GM19025 (cell line): ENCODE data around the gene KLHL17.

Experiments
- ATAC-seq: cut with Tn5 transposase; IDR thresholded peaks from one replicate; pipeline ENCODE4 v1.9.1; 2021; ENCODE audit warnings: mild to moderate bottlenecking, low read depth, moderate library complexity; ENCODE audit not compliant: unreplicated experiment

KLHL17 gene

DNA sequence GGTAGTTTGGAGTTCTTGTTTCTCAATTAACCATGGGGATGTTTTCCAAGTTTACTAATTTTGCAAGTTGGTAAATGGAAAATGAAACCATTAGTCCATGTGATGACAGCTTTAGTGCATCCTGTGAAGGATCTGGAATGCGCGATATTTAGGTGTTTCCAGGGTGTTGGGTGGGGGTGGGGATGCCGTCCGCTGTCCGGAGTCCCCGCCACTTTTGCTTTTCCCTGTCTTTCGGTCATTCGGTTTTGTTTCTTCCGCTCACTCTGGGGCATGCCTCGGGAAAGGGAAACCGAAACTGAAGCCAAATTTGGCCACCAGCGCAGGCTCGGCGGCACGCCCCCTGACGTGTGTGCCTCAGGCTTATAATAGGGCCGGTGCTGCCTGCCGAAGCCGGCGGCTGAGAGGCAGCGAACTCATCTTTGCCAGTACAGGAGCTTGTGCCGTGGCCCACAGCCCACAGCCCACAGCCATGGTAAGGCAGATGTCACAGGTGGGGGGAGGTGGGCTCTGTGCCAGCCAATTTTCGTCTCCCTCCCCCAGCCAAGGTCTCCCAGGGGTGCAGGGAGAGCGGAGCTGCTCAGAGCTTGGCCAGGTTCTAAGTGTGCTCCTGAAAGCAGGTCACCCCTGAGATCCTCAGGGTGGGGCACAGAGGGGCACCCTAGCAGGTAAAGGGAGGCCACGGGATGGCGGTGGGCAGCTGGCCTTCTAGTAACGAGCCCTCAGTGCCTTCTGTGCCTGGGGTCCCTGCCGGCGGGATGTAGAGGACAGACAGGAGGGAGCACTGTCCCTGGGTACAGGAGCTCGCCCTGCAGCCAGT lies 52.9 kb downstream of the KLHL17 start, which contains the start of gene ISG15:
Gene ISG15, plus strand, starts transcription at position 393 of the 817 bp plus-strand sequence. Its CDS starts 77 bp downstream, at position 470.
- no peak for ATAC-seq

DNA sequence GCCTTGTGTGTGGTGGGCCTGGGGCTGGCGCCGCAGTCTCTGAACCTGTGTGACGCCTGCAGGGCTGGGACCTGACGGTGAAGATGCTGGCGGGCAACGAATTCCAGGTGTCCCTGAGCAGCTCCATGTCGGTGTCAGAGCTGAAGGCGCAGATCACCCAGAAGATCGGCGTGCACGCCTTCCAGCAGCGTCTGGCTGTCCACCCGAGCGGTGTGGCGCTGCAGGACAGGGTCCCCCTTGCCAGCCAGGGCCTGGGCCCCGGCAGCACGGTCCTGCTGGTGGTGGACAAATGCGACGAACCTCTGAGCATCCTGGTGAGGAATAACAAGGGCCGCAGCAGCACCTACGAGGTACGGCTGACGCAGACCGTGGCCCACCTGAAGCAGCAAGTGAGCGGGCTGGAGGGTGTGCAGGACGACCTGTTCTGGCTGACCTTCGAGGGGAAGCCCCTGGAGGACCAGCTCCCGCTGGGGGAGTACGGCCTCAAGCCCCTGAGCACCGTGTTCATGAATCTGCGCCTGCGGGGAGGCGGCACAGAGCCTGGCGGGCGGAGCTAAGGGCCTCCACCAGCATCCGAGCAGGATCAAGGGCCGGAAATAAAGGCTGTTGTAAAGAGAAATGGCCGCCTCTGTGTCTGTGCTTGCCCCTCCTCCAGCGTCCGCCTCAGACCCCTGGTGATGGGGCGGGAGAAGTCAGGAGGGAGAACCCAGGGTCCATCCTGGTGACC lies 53.7 kb downstream of the KLHL17 start:
- ATAC-seq, result no peak

DNA sequence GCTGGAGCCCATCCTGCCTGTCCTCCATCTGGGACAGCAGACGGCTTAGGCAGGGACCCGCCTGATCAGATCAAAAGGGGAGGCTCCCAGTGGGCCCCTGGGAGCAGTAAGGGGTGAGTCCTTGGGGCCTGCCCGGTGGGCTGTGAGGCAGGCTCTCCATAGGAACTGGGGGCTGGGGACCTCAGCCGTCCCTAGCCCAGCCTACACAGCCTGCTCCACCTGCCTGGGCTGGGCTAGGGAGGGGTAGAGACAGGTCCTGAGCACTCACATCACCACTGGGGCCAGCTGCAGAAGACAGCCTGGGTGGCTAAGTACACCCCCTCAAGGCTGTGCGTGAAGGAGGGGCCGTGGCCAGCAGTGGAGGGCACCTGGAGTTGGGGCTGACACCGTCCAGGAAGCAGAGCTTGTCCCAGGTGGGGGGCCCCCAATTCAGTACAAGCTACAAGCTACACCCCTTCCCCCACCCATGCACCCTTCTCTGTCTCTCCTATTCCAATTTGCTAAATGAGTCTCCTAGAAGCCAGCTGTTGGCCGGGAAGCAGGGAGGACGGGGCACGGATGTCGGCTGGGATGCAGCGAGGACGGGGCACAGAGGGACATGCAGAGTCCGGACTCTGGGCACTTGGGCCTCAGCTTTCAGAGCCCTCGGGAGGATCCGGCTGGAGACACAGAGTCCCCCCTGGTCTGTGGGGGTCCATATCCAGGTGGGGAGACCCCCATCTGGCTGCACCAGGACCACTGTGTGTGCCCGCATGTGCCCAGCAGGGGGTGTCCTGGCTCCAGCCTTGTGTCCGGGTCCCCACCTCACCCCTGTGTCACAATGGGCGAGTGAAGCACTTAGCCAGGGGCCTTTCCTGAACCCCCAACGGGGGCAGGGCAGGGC lies 54.7 kb downstream of the KLHL17 start:
- ATAC-seq, result no peak
